WI38 (cell line): ENCODE data around the gene PTX4.

Source experiments
- H3K4me3 ChIP-seq: 2 replicates; pipeline ENCODE4 v1.5.1; 2011; ENCODE audit warnings: low read depth, mild to moderate bottlenecking, control low read depth, low read length
- TF ChIP-seq, protein P1 (sequence below): IDR thresholded peaks from 2 replicates; pipeline ENCODE4 v1.5.1; 2012; ENCODE audit warnings: low read depth, mild to moderate bottlenecking, control low read depth, low read length

Gene PTX4

DNA sequence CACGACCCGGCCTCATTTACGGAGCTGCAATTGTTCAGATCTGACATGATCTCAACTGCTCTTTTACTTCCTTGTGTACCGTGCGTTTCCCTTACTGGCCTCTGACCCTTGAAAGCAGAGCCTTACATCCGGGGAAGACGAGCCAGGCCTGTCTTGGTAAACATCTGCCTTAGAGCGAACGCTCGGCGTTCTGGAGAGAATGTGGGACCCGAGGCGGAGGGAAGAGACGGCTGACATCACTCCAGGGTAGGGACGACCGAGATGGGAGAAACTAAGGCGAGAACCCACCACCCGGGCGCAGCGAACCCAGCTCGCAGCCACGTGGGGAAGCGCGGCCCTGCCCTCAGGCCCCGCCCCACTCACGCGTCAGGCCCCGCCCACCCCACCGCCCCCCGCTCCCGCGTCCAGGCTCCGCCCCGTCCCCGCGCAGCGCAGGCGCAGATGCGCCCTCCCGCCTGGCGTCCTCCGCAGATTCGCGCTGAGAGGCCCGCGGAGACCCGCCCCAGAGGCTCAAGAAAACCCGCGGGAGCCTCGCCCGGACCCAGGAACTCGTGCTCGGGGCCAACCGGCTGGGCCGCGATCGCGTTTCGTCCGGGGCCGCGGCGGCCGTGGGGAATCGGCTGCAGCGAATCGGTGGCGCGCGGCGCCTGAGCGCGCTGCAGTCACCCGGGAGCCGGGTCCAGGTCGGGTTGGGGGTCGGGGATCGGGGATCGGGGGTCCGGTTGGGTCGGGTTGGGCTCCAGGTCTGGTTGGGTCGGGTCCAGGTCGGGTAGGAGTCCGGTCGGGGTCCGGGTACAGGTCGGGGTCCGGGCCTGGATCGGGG, 4.4 kb upstream of the PTX4 start, which contains the start of gene TELO2:
TELO2 (plus strand) TSS at position 438 of the 823 bp plus-strand sequence. CDS start 922 bp downstream, outside the sequence.
- peak within 1 kb of the TSS; percentile 86 for H3K4me3 ChIP-seq
- TF ChIP-seq, protein P1, sequence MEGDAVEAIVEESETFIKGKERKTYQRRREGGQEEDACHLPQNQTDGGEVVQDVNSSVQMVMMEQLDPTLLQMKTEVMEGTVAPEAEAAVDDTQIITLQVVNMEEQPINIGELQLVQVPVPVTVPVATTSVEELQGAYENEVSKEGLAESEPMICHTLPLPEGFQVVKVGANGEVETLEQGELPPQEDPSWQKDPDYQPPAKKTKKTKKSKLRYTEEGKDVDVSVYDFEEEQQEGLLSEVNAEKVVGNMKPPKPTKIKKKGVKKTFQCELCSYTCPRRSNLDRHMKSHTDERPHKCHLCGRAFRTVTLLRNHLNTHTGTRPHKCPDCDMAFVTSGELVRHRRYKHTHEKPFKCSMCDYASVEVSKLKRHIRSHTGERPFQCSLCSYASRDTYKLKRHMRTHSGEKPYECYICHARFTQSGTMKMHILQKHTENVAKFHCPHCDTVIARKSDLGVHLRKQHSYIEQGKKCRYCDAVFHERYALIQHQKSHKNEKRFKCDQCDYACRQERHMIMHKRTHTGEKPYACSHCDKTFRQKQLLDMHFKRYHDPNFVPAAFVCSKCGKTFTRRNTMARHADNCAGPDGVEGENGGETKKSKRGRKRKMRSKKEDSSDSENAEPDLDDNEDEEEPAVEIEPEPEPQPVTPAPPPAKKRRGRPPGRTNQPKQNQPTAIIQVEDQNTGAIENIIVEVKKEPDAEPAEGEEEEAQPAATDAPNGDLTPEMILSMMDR, result no peak

DNA sequence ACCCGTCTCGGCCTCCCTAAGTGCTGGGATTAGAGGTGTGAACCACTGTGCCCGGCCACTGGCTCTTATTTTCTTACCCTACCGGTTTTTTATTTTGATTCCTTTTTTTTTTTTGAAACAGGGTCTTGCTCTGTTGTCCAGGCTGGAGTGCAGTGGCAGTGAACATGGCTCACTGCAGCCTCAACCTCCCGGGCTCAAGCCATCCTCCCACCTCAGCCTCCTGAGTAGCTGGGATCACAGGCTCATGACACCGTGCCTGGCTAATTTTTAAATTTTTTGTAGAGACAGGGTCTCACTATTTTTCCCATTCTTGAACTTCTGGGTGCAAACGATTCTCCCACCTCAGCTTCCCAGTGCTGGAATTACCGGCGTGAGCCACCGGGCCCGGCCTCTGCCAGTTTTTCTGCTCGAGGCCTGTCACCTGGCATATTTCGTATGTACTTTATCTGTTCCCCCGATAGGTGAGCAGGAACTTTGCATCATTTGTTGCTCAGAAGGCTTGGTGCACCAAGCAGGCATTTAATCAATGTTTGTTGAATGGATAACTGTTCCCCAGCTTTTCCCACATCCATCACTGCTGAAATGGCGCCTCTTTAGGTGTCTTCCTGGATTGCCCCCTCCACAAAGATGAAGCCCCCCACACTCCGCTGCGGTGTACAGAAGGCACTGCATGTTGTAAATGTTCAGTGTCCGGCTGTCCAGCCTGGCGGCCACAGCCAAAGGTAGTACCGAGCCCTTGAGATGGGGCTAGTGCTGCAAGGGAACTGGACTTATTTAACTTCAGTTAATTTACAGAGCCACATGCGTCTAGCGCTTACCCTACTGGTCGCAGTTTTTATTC, 3.6 kb upstream of the PTX4 start:
- TF ChIP-seq, protein P1, result no peak
- H3K4me3 ChIP-seq, result no peak overlapping the region; the same call in 1 of the 2 replicates

DNA sequence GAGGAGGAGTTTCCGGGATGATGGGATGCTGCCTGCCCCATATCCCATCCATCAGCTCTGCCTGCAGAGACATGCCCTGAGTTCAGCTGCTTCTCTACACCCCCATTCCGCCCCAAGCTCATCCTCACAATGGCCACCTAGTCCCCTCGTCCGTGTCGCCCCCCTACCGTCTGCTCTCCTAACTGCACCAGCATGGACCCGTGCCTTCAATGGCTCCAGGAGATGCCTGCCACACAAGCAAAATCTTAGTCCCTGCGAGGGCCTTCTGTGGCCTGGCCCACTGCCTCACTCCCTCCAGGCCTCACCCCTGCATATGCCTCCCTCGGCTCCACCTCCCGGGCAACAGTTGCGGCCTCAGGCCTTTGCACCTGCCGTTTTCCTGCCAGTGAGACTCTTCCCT, 2.6 kb upstream of the PTX4 start:
- TF ChIP-seq, protein P1, result no peak
- no peak overlapping the region for H3K4me3 ChIP-seq

DNA sequence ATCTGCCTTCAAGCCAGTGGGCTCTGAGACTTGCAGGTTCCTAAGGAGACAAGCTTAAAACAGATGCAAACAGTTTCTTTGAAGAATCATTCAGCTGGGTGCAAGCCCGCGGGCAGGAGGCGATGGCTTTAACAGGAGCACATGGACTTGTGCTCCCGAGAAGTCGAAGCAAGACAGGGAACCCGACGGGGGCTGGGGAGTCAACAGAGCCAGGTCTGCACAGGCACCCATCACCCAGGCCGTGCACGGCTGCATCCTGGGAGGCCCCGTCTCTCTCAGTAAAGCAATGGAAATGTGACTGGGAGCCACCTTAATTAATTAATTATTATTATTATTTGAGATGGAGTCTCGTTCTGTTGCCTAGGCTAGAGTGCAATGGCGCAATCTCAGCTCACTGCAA, 333 bp upstream of the PTX4 start:
- H3K4me3 ChIP-seq, result no peak overlapping the region
- TF ChIP-seq, protein P1, result no peak

DNA sequence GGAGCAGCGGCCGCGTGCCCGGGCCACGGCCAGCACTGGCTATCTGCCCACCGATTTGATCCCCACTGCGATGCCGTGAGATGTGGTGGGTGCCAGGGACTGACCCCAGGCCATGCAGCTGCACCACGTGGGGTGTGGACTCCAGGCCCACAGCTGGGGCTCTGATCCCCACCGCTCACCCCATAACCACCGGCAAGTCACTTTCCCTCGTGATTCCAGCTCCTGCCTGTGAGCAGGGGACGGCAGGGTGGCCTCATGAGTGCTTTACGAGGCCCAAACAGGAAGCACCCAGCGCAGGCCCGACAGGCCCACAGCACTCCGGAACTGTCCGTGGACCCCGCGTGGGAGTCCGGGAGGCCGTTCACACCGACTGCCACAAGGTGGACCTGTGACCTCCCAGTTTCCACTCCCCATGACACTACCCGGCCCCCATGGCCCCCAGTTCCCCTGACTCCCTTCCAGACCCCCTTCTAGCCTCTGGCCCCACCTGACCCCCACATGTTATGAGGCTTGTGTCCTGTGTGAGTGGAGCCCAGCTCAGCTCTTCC, 616 bp downstream of the PTX4 start:
- no peak overlapping the region for H3K4me3 ChIP-seq
- TF ChIP-seq, protein P1, result no peak

DNA sequence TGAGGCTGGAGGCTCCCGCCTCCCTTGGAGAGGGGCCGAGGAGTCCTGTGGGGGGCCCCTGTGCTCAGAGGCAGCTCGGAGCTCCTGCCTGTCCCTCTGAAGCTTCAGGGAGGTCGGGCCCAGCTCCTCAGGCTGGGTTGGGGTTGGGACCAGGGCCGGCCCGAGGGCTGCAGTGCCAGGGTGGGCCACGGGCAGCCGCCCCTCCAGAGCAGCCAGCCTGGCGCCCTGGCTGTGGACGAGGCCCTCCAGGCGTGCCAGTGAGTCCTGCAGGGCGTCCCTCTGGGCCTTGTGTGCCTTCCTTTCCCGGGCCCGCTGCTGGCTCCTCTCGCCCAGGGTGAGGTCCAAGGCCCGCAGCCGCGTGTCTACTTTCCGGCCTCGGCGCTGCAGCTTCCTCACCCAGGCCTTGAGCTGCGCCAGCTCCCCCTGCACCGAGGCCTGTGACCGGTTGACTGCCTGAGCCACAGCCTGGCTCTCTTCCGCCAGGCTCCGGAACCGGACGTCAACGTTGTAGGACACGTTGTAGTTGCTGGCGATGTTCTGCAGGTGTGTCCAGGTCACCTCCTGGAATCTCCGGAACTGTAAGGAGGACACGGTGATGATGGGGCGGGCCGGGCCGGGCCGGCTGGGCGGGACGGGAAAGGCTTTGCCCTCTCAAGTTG, 1.2 kb downstream of the PTX4 start:
- H3K4me3 ChIP-seq, result no peak overlapping the region
- TF ChIP-seq, protein P1, result no peak
